GM12873 (cell line): ENCODE results near the gene LRRC43.

ENCODE experiments used
- TF ChIP-seq, protein P1 (sequence below): IDR thresholded peaks from 2 replicates; pipeline ENCODE4 v1.5.1; 2012; ENCODE audit warnings: low read depth, mild to moderate bottlenecking, moderate library complexity, low read length, control low read depth; ENCODE audit not compliant: insufficient read depth; ENCODE audit errors: missing control alignments

The LRRC43 gene

DNA sequence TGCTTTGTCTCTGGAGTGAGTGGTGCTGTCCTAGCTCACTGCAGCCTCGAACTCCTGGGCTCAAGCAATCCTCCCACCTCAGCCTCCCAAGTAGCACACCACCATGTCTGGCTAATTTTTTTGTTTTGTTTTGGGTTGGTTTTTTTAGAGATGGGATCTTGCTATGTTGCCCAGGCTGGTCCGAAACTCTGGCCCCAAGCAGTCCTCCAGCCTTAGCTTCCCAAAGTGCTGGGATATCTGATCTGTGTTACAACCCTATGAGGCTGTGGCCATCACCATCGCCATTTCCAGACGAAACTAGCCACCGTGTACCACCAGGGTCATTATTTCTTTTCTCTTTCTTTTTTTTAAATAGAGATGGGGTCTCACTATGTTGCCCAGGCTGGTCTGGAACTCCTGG, 11.5 kb upstream of the LRRC43 start:
- TF ChIP-seq, protein P1, sequence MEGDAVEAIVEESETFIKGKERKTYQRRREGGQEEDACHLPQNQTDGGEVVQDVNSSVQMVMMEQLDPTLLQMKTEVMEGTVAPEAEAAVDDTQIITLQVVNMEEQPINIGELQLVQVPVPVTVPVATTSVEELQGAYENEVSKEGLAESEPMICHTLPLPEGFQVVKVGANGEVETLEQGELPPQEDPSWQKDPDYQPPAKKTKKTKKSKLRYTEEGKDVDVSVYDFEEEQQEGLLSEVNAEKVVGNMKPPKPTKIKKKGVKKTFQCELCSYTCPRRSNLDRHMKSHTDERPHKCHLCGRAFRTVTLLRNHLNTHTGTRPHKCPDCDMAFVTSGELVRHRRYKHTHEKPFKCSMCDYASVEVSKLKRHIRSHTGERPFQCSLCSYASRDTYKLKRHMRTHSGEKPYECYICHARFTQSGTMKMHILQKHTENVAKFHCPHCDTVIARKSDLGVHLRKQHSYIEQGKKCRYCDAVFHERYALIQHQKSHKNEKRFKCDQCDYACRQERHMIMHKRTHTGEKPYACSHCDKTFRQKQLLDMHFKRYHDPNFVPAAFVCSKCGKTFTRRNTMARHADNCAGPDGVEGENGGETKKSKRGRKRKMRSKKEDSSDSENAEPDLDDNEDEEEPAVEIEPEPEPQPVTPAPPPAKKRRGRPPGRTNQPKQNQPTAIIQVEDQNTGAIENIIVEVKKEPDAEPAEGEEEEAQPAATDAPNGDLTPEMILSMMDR = no peak

DNA sequence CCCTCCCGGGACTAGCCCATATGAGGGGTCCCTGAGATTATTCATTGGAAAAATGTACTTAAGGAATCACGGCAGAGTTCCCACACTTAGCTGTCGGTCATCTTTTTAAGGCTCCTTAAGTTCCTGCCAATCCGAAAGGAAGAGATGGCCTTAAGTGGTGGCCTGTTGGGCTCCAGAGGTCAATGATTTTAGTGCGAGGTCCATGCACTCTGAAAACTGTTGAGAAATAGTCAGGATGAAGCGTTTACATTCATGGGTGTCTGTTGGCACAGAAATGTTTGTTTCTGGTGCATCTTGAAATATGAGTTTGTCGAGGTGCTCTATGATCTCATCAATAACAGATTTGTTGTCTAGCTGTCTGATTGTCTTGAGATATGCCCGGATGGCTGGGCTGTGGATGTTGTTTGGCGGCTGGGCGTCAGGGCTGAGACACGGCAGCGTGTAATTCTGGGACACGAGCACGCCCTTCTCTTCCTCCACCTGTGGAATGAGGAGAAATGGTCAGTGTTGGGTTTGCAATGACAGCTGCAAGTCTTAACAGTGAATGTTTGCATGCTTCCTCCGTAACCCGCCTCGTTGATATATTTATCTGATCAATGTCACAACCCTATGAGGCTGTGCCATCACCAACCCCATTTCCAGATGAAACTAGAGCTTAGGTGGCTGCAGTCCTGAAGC, 10.5 kb upstream of the LRRC43 start:
- TF ChIP-seq, protein P1 = no peak

DNA sequence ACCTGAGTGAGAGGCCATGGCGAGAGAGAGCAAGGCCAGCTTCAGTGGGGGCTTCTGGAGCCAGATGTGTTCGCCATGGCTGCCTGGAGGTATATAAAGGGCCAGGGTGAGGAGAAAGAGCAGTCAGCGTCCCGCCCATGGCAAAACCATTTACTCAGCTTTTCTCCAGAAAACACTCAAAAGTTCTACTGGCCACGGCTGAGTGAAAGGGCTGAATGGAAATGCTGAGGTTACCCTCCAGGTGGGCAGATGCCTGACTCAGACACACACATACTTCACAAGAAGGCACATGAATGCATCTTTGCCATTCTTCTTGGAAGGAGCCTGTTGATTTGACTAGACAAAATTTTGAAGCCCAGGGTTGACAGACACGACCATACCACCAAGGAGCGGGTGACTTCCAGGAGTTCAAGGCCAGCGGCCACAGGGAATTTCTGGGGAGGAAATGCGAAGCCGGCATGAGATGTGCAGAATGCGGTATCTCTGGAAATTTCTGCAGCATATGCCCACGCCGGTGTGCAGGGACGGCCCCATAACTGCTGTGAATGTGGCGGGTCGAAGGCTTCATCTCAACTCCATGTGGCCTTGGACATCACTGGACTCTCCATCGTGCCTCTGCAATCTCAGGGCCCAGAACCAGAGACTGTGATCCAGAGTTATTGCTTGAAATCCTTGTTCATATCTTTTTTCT, 8.6 kb upstream of the LRRC43 start, which contains the start of gene IL31:
Gene IL31, minus strand, starts transcription at position 67 of the 691 bp plus-strand sequence. Its CDS starts 49 bp downstream, at position 18.
- TF ChIP-seq, protein P1 = no peak

DNA sequence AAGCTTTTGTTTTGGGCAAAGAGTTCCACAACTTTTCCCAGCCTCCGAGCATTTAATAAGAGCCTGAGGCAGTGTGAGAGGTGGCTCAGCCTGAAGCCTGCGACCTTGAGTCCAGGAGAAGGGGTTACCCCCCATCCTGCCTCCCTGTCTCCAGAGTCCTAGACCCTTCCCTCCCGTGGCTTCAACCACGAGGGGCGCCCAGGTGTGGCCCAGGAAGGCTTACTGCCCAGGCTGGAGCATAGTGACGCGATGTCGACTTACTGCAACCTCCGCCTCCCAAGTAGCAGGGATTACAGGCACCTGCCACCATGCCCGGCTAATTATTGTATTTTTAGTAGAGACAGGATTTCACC, 641 bp downstream of the LRRC43 start:
- TF ChIP-seq, protein P1 = no peak

DNA sequence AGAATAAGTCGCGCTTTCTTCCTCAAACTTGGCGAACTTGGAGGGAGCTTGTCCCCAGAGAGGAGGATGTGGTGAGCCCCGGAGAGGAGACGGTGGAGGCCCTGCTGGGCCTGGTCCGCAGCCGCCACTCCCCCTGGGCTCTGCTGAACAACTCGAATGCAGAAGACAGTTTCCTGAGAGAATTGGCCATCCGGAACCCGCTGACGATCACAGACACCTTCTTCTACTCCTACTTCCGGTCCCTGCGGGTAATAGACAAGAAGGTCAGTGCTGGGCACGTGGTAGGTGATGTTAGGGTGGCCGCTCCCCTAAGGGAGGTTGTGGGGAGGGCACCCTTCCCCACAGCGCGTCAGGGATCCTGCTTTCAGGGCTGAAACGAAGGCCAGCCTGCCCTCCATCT, 1.6 kb downstream of the LRRC43 start:
- TF ChIP-seq, protein P1 = no peak

DNA sequence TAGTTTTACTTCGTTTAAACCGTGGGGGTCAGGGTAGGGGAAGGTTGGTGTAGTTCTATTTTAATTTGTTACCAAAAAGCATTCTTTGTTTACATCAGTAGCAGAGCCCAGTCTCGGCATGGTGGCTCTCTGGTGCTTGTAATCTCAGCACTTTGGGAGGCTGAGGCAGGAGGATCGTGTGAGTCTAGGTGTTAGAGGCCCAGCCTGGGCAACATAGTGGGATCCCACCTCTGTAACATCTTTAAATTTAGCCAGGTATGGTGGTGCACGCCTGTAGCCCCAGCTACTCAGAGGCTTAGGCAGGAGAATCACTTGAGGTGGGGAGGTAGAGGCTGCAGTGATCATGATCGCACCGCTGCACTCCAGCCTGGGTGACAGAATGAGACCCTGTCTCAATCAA, 2.2 kb downstream of the LRRC43 start:
- TF ChIP-seq, protein P1 = no peak

DNA sequence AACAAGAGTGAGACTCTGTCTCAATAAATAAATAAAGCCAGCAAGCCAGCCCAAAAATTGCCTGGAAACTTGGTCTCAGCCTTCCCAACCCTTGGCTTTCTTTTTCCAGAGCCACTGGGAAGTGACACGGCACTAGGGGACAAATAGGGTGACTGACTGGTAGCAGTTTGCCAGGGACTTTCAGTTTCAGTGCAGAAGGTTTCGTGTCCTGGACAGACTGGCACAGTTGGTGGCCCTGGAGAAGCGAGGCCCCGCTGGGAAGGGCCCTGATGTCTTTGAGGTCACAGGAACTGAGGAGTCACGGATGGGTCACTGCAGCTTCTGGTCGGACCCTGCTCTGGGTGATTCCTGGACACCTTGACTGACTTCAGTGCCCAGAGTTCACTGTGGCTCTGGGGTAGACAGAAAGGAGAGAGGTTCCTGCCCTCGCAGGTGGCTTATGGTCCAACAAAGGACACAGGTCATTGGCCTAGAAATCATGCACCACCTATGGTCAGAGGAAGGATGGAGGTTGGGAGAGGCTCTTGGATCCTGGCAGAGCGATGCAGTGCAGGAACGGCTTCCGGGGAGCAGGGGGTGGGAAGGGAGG, 2.7 kb downstream of the LRRC43 start:
- TF ChIP-seq, protein P1 = no peak
